ENCODE measurements around the gene INPP4B.

Gene INPP4B

DNA sequence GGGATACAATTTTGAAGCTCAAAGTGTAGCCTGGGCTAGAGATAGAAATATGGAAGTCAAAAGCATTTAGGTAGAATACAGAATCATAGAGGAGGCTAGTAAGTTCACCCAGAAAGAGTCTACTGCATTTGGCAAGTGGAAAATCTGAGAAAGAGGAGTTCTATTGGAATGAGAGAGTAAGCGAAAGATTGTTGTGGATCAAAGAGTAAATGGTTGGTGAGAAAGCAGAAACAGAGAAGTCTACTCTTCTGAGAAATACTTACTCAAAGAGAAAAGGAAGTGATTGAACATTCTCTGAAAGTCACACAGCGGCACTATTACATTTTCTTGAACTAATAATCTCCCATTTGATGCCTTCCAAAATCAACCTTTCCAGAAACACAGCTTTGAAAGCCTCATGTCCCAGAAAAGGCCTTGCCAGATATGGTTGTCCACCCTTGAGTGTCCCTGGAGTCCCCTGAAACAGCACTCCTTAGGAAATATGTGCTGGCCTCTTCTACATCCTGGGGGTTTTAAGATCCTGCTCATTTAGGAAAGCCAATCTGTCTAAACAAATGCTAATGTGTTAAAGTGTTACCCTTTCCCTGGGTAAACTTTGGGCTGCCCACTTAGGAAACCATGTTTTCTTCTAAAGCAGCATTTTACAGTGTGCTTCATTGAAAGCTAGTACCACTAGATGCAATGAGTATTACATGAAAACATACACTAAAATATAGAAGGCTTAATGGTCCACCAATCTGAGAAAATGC is 132.6 kb downstream of the INPP4B start:
- TF ChIP-seq, protein P1, sequence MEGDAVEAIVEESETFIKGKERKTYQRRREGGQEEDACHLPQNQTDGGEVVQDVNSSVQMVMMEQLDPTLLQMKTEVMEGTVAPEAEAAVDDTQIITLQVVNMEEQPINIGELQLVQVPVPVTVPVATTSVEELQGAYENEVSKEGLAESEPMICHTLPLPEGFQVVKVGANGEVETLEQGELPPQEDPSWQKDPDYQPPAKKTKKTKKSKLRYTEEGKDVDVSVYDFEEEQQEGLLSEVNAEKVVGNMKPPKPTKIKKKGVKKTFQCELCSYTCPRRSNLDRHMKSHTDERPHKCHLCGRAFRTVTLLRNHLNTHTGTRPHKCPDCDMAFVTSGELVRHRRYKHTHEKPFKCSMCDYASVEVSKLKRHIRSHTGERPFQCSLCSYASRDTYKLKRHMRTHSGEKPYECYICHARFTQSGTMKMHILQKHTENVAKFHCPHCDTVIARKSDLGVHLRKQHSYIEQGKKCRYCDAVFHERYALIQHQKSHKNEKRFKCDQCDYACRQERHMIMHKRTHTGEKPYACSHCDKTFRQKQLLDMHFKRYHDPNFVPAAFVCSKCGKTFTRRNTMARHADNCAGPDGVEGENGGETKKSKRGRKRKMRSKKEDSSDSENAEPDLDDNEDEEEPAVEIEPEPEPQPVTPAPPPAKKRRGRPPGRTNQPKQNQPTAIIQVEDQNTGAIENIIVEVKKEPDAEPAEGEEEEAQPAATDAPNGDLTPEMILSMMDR (IDR thresholded peaks at IDR 0.05), result no peak
- TF ChIP-seq ZFX (IDR thresholded peaks at IDR 0.05; ENCODE audit: borderline replicate concordance), result no peak

DNA sequence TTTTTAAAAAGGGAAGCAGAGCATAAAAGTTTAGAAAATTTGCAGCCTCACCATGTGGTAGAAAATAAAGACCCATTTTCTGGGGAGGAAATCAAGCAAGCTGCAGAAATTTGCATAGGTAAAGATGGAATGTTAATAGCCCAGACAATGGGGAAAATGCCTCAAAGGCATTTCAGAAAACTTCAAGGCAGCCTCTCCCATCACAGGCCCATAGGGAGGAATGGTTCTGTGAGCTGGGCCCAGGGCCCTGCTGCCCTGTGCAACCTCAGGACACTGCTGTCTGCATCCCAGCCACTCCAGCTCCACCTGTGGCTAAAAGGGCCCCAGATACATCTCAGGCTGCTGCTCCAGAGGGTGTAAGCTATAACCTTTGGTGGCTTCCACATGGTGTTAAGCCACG is 137.9 kb downstream of the INPP4B start:
- H3K27ac ChIP-seq, result no peak overlapping the region
- TF ChIP-seq, protein P1 (IDR thresholded peaks at IDR 0.05), result no peak
- no peak for TF ChIP-seq ZFX (IDR thresholded peaks at IDR 0.05; ENCODE audit: borderline replicate concordance)

More for the DNA sequence above, 132.6 kb downstream of the INPP4B start:
- no peak overlapping the region for H3K27ac ChIP-seq

DNA sequence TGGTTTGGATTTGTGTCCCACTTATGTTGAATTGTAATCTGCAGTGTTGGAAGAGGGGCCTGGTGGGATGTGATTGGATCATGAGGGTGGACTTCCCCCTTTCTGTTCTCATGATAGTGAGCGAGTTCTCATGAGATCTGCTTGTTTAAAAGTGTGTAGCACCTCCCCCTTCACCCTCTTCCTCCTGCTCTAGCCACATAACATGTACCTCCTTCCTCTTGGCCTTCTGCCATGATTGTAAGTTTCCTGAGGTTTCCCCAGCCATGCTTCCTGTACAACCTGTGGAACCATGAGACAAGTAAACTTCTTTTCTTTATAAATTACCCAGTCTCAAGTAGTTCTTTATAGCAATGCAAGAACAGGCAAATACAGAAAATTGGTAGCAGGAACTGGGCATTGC is 138.7 kb downstream of the INPP4B start:
- TF ChIP-seq, protein P1 (IDR thresholded peaks at IDR 0.05), result no peak
- TF ChIP-seq ZFX (IDR thresholded peaks at IDR 0.05; ENCODE audit: borderline replicate concordance), result no peak
- no peak overlapping the region for H3K27ac ChIP-seq

DNA sequence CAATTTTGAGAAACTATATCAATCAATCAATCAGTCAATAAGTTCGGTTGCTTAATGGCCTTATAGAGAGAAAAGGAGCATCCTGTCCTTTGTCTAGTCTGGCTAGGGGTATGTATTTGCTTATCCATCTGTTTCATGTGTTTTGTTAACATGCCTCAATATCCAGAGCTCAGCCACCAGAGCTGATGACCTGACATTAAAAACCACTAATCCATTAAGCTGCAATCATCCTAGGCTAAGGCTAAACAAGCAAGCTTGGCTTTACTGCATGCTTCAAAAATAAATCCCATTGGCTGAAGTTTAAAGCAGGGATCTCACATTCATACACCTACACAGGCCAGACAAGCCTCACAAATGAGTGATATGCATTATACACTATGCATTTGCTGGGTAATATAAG is 139.7 kb downstream of the INPP4B start:
- TF ChIP-seq, protein P1 (IDR thresholded peaks at IDR 0.05), result no peak
- TF ChIP-seq ZFX (IDR thresholded peaks at IDR 0.05; ENCODE audit: borderline replicate concordance), result no peak
- H3K27ac ChIP-seq, result no peak overlapping the region

DNA sequence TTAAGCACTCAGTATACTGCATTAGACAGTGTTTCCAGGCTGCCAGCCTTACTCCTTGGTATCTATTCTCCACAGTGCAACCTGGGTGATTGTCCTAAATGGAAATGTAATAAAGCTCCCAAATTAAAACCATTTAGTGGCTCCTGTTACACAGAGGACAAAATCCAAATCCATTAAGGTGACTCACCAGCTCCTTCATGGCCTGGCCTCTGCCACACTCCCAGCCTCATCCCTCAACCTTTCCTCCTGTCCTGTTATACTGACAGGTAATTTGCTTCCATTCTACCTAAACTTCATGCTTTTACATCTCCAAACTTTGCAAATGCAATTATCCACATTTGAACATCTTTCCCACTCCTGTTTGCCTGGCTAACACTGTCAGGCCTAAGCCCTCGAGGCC is 140.3 kb downstream of the INPP4B start:
- H3K27ac ChIP-seq, result no peak overlapping the region

DNA sequence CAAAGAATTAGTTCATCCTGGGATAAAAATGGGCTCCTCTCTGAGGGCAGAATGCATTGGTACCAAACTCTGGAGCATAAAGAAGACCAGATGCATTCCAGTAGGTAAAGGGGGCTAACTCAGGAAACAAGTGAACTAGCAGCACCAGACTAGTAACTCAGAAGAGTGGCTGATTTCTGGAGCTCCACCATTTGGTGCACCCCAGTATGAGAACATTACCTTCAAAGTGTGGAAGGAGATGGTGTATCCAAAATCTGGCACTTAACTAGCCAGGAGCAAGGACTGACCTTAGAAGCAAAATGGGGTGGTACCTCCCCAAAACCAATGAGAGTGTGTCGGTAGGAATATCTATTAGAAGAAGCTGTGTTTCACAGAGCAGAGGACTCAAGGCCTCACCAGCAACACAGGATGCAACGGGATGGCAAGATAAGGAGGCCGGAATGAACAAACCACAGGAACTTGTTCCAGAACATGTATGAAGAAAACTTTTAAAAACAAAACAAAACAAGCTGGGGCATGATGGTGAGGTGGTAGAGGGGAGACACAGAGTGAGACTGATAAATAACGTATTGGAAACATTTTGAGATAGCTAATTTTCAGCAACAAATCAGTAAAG is 142.3 kb downstream of the INPP4B start:
- no peak for TF ChIP-seq ZFX (IDR thresholded peaks at IDR 0.05; ENCODE audit: borderline replicate concordance)
- TF ChIP-seq, protein P1 (IDR thresholded peaks at IDR 0.05), result no peak
- H3K27ac ChIP-seq, result no peak overlapping the region

More for the DNA sequence above, 140.3 kb downstream of the INPP4B start:
- TF ChIP-seq, protein P1 (IDR thresholded peaks at IDR 0.05), result no peak
- no peak for TF ChIP-seq ZFX (IDR thresholded peaks at IDR 0.05; ENCODE audit: borderline replicate concordance)

DNA sequence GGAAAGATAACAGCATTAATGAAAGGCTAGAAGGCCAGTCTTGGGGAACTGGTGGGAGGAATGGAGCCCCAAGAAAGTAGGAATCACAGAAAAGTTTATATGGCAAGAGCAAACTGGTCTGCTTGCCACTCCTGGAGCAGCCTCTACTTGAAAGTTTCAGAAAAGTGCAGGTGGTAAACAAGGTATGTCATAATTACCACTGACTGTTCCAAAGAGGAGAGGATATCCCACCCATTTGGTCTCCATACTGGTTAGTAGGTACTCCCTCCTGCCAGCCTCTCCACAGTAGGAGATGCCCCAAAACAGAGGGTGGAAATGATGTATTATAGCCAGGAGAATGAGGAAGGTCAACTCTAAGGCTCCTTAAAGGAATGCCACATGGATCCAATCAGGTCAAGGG is 145.1 kb downstream of the INPP4B start:
- TF ChIP-seq, protein P1 (IDR thresholded peaks at IDR 0.05), result no peak
- no peak for TF ChIP-seq ZFX (IDR thresholded peaks at IDR 0.05; ENCODE audit: borderline replicate concordance)
- no peak overlapping the region for H3K27ac ChIP-seq

All from 22Rv1 (cell line).